NT2/D1 (cell line): ENCODE measurements around the gene STAT1.

Experiments used
- SUZ12 ChIP-seq: IDR thresholded peaks from 2 replicates; pipeline ENCODE4 v1.6.1; 2011; ENCODE audit not compliant: insufficient read length, insufficient read depth; ENCODE audit errors: extremely low read depth
- YY1 ChIP-seq: IDR thresholded peaks from 2 replicates; pipeline ENCODE4 v1.6.1; 2011; ENCODE audit not compliant: insufficient read length, insufficient read depth

GRCh38 chr2:191023235-191023679 lies 9.3 kb upstream of the STAT1 start:
- TF ChIP-seq SUZ12 (no peak), YY1 (no peak)
